GM12892 (cell line): ENCODE measurements around the gene REN.

Experiments
- POLR2AphosphoS5 ChIP-seq: IDR thresholded peaks from 2 replicates; pipeline ENCODE4 v1.6.1; 2011; ENCODE audit warnings: low read depth, low read length, control low read depth
- TAF1 ChIP-seq: IDR thresholded peaks from 2 replicates; pipeline ENCODE4 v1.6.1; 2011; ENCODE audit warnings: low read depth, mild to moderate bottlenecking, control low read depth, low read length, borderline replicate concordance

DNA sequence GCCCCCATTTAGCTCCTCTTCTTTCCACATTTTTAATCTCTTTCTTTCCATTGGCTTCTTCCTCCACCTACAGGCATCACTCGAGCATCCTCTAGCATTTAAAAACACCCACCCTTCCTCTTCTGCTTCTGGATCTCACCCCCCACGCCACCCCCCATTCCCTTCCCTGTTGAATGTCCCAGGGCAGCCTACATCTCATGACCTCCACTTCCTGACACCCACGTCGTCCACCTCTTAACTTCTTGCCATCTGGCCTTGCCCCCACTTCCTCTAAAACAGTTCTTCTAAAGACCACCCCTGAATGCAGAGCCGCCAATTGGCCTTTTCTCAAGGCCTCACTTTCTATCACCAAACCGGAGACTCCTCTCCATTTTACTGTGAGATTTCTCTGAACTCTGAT is 8.2 kb downstream of the REN start:
- TF ChIP-seq POLR2AphosphoS5: no peak
- TF ChIP-seq TAF1: no peak
